Frontal cortex (tissue), 4 donors: ENCODE results near the gene AATF. TPM values are rescaled to one million over a fixed set of nuclear protein-coding genes. Genes with fewer than 3 reads are reported as not detected.

Experiments
- DNase-seq, 2 donors: peaks; one replicate each; pipeline ENCODE4 v3.0.0; 2012; ENCODE audit warnings: low spot score in 2 of 2
- FAIRE-seq: peaks from 2 replicates; lab custom pipeline; 2012; peaks lifted over from hg19 to GRCh38; lab: Jason Lieb, UNC
- total RNA-seq: library from RNA; depleted of rRNA; stranded (reverse); fragments of >200 nt; gene quantifications from one replicate; pipeline ENCODE4 v1.2.3, GENCODE V29; 2014
- donor health status: control.
- donor health status: control.
- donor health status: control.

Gene AATF
- total RNA-seq, 1 donor from 2014 or later, result 21.2 TPM

DNA sequence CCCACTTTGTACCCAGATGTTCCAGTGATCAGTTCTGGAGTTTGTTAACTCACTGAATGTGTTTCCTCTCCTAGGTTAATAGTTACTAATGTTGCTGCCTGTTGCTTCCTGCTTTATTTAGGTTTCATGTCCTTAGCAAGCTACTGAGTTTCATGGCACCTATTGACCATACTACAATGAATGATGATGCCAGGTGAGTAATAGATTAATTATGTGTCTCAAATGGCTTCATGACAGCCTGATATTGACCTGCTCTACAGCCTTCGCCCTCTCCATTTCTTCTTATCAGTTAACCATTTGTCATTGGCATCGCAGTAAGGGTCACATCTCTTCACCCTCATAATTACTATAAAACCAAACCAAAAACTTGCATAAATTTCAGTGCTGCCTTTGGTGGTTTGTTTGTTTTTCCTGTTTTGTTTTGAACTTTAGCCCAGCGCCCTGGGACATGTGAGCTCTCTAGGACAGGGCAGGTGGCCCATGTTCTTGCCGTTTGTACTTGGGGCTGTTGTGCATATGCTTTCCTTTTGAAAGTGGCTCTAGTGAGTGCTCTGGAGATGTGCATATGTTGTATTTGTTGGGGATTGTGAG, 82.8 kb downstream of the AATF start:
- FAIRE-seq (no peak), DNase-seq (no peak)

DNA sequence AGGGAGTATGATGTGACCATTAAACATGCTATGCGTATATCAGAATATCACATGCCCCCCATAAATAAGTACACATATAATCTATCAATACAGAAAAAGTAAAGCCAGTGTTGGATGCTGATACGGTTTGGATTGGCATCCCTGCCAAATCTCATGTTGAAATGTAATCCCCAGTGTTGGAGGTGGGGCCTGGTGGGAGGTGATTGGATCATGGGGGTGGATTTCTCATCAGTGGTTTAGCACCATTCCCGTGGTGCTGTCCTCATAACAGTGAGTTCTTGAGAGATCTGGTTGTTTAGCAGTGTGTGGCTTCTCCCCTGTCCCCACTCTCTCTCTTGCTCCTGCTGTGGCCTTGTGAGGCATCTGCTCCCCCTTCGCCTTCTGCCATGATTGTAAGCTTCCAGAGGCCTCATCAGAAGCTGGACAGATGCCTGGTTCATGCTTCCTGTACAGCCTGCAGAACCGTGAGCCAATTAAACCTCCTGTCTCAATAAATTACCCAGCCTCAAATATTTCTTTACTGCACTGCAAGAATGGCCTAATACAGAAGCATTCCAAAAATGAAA, 88.9 kb downstream of the AATF start:
- FAIRE-seq (no peak), DNase-seq (no peak)

GRCh38 chr17:37039269-37039668, 90.5 kb downstream of the AATF start:
- no peak for FAIRE-seq
- no peak for DNase-seq

- FAIRE-seq (no peak), DNase-seq (no peak)
Measured at GRCh38 chr17:37041932-37042331, 93.2 kb downstream of the AATF start.

GRCh38 chr17:37043201-37043600, 94.4 kb downstream of the AATF start:
- FAIRE-seq, result no peak

DNA sequence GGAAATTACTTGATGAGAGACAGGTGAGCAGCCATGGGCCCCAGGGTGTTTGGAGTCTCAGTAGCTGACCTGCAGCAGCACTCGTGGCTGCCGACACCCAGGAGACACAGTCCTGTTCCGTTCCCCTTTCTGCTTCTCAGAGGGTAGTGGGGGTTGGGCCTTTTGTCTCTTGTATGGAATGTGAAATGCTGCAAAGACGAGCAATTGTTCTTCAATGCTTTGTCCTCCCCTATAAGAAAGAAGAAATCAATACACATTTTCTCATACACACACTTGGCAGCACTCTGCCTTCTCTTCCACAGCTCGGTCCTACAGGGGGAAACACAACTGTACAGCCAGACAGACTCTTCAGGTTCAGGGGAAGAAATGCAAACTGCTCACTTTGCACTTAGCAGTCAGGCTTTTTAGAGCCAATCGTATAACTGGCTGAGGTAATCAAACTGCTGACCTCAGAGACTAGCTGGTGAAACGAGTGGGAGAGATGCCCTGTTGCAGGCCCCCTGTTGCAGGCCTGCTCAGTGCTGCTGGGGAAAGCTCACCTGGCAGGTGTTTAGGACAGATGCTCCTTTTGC, 96.7 kb downstream of the AATF start:
- FAIRE-seq, result no peak

More at GRCh38 chr17:37043201-37043600, 94.4 kb downstream of the AATF start:
- DNase-seq, result no peak

GRCh38 chr17:37047631-37048104, 98.9 kb downstream of the AATF start:
- FAIRE-seq (no peak), DNase-seq (peak; percentile 40 to 65)

More for the DNA sequence above, 96.7 kb downstream of the AATF start:
- no peak for DNase-seq

DNA sequence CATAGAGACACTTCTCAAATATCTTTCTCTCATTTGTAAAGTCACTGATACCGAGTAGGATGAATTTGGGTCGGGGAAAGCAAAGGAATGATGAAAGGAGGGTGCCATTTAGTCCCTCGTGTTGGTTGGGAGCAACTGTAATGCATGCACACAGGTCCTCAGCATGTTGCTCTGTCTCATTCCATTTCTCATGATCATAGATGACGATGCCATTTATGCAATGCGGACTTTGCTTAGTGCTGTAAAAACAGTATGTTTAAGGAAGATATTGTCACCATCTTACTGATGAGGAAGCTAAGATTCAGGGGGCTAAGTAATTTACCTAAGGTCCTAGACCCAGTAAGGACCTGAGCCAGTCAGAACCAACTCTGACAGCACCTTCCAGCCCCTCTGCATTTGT, 100.1 kb downstream of the AATF start:
- FAIRE-seq (no peak), DNase-seq (no peak)

GRCh38 chr17:37050920-37051319, 102.2 kb downstream of the AATF start:
- no peak for DNase-seq
- FAIRE-seq, result no peak

GRCh38 chr17:37051381-37051780, 102.6 kb downstream of the AATF start:
- FAIRE-seq, result no peak

GRCh38 chr17:37051833-37052232, 103.1 kb downstream of the AATF start:
- DNase-seq (no peak), FAIRE-seq (no peak)

More at GRCh38 chr17:37051381-37051780, 102.6 kb downstream of the AATF start:
- no peak for DNase-seq

- no peak for FAIRE-seq
- DNase-seq, result no peak
Measured at GRCh38 chr17:37052450-37052849, 103.7 kb downstream of the AATF start.

DNA sequence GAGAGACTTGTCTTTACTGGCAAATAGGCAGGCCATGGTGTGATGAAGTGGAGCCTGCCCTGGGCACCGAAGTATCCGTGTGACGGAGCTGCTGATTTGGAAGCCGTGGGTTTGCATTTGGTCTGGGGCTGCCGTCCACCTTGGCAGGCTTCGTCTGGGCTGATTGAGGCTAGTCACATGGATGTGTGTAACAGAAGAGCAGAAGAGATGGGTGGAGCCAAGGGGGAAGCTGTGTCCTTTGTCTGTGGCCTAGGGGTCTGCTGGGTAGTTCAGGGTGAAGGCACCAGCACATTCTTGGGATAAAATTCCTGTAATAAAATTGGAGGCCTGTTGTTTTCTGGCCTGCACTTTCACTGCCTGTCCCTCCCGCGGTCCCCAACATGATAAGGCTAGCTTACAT, 106.1 kb downstream of the AATF start:
- no peak for FAIRE-seq

DNA sequence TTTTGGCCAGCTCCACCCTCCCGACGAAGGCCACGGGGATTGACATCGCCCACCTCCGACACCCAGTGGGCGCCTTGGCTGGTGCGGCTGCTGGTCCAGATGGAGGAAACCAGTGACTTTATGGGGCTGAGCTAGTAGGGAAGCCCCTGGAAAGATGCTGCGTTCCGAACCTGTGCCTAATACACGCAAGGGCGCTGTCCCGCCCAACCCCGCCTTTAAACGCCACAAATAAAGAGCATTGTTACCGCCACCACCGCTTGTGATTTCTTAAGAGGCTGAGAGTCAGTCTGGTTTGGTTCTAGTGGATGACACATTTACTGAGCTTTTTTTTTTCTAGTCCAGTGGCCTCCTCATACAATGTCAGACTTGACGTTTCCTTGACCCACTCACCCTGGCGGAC, 107.9 kb downstream of the AATF start:
- FAIRE-seq, result no peak

More for the DNA sequence above, 106.1 kb downstream of the AATF start:
- DNase-seq, result no peak

DNA sequence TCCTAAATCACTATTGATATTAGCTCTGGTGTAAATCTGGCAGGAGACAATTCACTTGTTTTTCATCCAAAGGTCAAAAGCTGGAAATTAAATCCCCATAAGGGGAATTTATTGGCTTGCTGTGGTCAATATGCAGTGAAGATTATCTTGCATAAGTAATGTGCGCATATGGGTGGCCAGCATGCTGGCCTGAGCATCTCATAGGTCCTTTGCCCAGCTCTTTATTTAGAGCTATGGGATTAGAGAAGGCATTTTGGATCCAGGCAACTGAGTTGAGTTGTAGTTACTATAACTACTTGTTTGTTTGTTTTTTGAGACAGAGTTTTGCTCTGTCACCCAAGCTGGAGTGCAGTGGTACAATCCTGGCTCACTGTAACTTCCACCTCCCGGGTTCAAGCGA, 110.7 kb downstream of the AATF start:
- FAIRE-seq (no peak), DNase-seq (no peak)

More for the DNA sequence above, 107.9 kb downstream of the AATF start:
- no peak for DNase-seq

GRCh38 chr17:37060094-37060493, 111.3 kb downstream of the AATF start:
- no peak for FAIRE-seq
- no peak for DNase-seq

- DNase-seq, result no peak
- FAIRE-seq, result no peak
Measured at GRCh38 chr17:37060928-37061327, 112.2 kb downstream of the AATF start.

DNA sequence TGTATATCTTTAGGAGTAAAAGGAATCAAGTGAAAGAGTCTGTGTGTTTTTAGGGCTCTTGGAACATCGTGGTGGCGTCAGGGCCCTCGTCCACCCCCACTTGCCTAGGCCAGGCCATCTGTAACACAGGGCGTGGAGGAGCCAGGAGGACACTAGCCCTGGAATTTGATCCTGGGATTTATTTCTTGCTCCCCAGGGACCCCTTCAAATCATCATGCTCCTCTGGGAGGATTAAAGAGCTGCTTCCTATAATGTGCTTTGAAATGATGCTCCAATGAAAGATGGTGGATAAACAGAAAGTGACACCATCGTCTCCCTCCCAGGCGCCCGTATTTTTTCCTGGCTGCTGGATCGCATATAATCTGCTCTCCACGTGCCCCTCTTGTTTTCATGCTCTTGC, 113.3 kb downstream of the AATF start:
- no peak for FAIRE-seq
- DNase-seq, result no peak

DNA sequence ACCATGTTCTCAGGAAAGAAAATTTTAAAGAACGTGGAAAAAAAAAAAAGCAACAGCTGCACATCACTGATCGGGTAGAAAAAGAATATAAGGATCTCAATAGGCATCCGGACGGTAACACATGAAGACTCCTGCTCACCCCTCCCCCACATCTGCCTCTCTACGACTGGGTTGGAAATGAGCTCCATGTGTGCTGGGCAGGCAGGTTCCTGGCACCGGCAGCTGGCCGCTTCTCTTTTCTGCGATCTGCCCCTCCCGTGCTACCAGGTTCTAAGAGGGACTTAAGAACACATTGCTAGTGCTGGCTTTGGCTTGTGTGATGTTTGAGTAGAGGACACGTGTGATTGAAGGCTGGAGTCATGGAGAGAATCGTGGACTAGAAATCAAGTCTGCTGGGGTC, 115.5 kb downstream of the AATF start:
- FAIRE-seq (no peak), DNase-seq (no peak)

- no peak for DNase-seq
Measured at GRCh38 chr17:37064956-37065355, 116.2 kb downstream of the AATF start.

GRCh38 chr17:37065486-37066321, 117.0 kb downstream of the AATF start:
- no peak for FAIRE-seq
- DNase-seq, result no peak

More at GRCh38 chr17:37064956-37065355, 116.2 kb downstream of the AATF start:
- FAIRE-seq, result no peak
